ENCODE data around the gene ADGRG7. TPM values are rescaled to one million over a fixed set of nuclear protein-coding genes. Genes with fewer than 3 reads are reported as not detected.

The ADGRG7 gene
- total and polyA plus RNA-seq, 2 donors from 2014 or later, result not detected

DNA sequence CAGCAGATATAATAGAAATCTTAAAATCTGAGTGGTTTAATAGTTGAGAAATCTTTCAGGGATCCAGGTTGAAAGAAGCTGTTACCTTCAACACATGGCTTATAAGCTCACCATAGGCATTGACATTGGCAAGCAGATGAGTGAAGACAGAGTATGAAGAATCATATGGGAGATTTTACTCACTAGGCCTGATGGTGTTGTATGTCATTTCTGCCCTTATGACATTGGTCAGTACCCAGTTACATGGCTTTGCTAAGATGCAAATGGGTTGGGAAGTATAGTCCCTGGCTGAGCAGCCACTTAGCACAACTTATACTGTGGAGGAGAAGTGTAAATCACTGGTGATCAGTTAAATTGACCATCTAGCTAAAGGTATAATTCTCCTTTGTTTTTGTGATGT, 105.8 kb downstream of the ADGRG7 start:
- Histone ChIP-seq H3K27me3 (ENCODE audit: control insufficient read depth, insufficient read depth, low read length) (no peaks in the 10 kb centered on the region), H3K4me3 (ENCODE audit: low read length in 3 of 3) (no peak overlapping the region), H3K36me3 (ENCODE audit: control insufficient read depth in 2 of 3, insufficient read depth in 3 of 3, low read length in 3 of 3) (peaks cover 1 to 4% (median 3%) of the 10 kb centered on the region in 3 donors), H3K4me1 (ENCODE audit: control insufficient read depth in 2 of 3, insufficient read depth in 2 of 3, low read depth in 1 of 3, low read length in 3 of 3) (peaks cover 0 to 5% (median 2%) of the 10 kb centered on the region in 3 donors), H3K9me3 (ENCODE audit: control insufficient read depth in 2 of 3, insufficient read depth in 1 of 3, low read length in 3 of 3) (no peaks in the 10 kb centered on the region), H3K9ac (ENCODE audit: low read length in 3 of 3) (no peak overlapping the region), H3K27ac (ENCODE audit: low read depth in 2 of 2, low read length in 2 of 2) (no peak overlapping the region)
- TF ChIP-seq, protein P1, sequence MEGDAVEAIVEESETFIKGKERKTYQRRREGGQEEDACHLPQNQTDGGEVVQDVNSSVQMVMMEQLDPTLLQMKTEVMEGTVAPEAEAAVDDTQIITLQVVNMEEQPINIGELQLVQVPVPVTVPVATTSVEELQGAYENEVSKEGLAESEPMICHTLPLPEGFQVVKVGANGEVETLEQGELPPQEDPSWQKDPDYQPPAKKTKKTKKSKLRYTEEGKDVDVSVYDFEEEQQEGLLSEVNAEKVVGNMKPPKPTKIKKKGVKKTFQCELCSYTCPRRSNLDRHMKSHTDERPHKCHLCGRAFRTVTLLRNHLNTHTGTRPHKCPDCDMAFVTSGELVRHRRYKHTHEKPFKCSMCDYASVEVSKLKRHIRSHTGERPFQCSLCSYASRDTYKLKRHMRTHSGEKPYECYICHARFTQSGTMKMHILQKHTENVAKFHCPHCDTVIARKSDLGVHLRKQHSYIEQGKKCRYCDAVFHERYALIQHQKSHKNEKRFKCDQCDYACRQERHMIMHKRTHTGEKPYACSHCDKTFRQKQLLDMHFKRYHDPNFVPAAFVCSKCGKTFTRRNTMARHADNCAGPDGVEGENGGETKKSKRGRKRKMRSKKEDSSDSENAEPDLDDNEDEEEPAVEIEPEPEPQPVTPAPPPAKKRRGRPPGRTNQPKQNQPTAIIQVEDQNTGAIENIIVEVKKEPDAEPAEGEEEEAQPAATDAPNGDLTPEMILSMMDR (IDR thresholded peaks at IDR 0.05; ENCODE audit: borderline replicate concordance, extremely low read depth, insufficient read depth), result no peak
- no peak for DNase-seq
- intact Hi-C loops (cut with DNase I), result no loop called here
- FAIRE-seq, result no peak

DNA sequence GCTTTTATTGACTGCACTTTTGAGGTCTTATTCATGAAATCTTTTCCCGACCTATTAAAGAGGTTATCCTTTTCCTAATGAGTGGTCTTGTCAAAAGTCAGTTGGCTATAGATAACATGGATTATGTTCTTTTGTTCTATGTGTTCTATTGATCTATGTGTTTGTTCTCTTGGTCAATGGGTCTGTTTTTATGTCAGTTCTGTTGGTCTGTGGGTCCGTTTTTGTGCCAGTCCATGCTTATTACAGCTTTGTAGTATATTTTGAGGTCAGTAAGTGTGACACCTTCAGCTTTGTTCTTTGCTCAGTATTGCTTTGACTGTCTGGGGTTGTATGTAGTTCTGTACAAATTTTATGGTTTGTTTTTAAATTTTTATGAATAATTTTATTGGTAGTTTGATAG, 107.7 kb downstream of the ADGRG7 start:
- peaks cover 3 to 12% (median 11%) of the 10 kb centered on the region in 3 donors for H3K36me3 ChIP-seq (ENCODE audit: control insufficient read depth in 2 of 3, insufficient read depth in 3 of 3, low read length in 3 of 3)
- TF ChIP-seq, protein P1 (IDR thresholded peaks at IDR 0.05; ENCODE audit: borderline replicate concordance, extremely low read depth, insufficient read depth), result no peak
- H3K4me1 ChIP-seq (ENCODE audit: control insufficient read depth in 2 of 3, insufficient read depth in 2 of 3, low read depth in 1 of 3, low read length in 3 of 3), result no peaks in the 10 kb centered on the region
- DNase-seq (no peak), FAIRE-seq (no peak)
- no peak overlapping the region for H3K27ac ChIP-seq (ENCODE audit: low read depth in 2 of 2, low read length in 2 of 2)
- intact Hi-C loops (cut with DNase I), result no loop called here
- H3K27me3 ChIP-seq (ENCODE audit: control insufficient read depth, insufficient read depth, low read length), result no peaks in the 10 kb centered on the region
- H3K9ac ChIP-seq (ENCODE audit: low read length in 3 of 3), result no peak overlapping the region
- H3K4me3 ChIP-seq (ENCODE audit: low read length in 3 of 3), result no peak overlapping the region
- H3K9me3 ChIP-seq (ENCODE audit: control insufficient read depth in 2 of 3, insufficient read depth in 1 of 3, low read length in 3 of 3), result no peaks in the 10 kb centered on the region

DNA sequence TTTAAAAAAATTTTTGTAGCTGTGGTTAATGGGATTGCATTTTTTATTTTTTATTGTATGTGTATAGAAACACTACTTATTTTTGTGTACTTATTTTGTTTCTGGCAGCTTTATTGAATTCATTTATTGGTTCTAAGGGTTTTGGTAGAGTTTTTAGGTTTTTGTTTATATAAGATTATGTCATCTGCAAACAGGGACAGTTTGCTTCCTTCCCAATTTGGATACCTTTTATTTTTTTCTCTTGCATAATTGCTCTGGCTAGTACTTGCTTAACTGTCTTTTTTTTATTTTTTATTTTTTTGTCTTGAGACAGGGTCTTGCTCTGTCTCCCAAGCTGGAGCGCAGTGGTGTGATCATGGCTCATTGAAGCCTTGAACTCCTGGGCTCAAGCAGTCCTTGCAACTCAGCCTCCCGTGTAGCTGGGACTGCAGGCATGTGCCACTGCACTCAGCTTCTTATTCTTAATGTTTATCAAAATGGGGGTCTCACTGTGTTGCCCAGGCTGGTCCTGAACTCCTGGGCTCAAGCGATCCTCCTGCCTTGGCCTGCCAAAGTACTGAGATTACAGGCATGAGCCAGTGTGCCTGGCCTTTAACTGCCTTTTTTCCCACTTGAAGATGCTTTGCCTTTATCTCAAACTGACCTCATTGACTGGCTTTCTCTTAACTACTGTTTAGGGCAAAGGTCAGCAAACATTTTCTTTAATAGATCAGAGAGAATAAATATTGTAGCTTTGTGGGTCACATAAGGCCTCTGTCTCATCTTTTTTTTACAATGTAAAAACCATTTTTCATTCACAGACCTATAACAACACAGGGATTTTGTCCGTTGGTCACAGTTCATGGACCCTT, 108.5 kb downstream of the ADGRG7 start:
- H3K4me3 ChIP-seq (ENCODE audit: low read length in 3 of 3), result no peak overlapping the region
- H3K27ac ChIP-seq (ENCODE audit: low read depth in 2 of 2, low read length in 2 of 2), result no peak overlapping the region
- no peaks in the 10 kb centered on the region for H3K4me1 ChIP-seq (ENCODE audit: control insufficient read depth in 2 of 3, insufficient read depth in 2 of 3, low read depth in 1 of 3, low read length in 3 of 3)
- FAIRE-seq (no peak), DNase-seq (no peak)
- TF ChIP-seq, protein P1 (IDR thresholded peaks at IDR 0.05; ENCODE audit: borderline replicate concordance, extremely low read depth, insufficient read depth), result no peak
- H3K27me3 ChIP-seq (ENCODE audit: control insufficient read depth, insufficient read depth, low read length), result no peaks in the 10 kb centered on the region
- H3K9me3 ChIP-seq (ENCODE audit: control insufficient read depth in 2 of 3, insufficient read depth in 1 of 3, low read length in 3 of 3), result no peaks in the 10 kb centered on the region
- intact Hi-C loops (cut with DNase I), result no loop called here
- H3K9ac ChIP-seq (ENCODE audit: low read length in 3 of 3), result no peak overlapping the region
- H3K36me3 ChIP-seq (ENCODE audit: control insufficient read depth in 2 of 3, insufficient read depth in 3 of 3, low read length in 3 of 3), result peaks cover 3 to 16% (median 13%) of the 10 kb centered on the region in 3 donors
